Heart right ventricle (tissue), 16 donors: Measurements from ENCODE around the gene AGPS. TPM values are rescaled to one million over a fixed set of nuclear protein-coding genes. Genes with fewer than 3 reads are reported as not detected.

Source experiments
- ATAC-seq, 8 donors: fragments of 200-7000 bp; cut with Tn5 transposase; one replicate each; pipeline ENCODE4 v1.9.1; 2020; ENCODE audit warnings: mild to moderate bottlenecking in 8 of 8, moderate library complexity in 8 of 8, moderate number of reproducible peaks in 1 of 8
- DNase-seq, 2 donors: peaks; one replicate each; pipeline ENCODE4 v3.0.0-alpha.2; 2020
- H3K27ac ChIP-seq, 10 donors: fragments of 200-600 bp; sonication (generic) in 2 of 10; one replicate each; pipeline versions ENCODE4 v1.5.0 to v1.8.0; 2020 to 2022; ENCODE audit warnings: mild to moderate bottlenecking in 3 of 10
- H3K27me3 ChIP-seq, 7 donors: fragments of 200-600 bp; one replicate each; pipeline ENCODE4 v1.8.0; 2021 to 2022; ENCODE audit warnings: mild to moderate bottlenecking in 2 of 7
- H3K36me3 ChIP-seq, 9 donors: fragments of 200-600 bp; sonication (generic) in 1 of 9; one replicate each; pipeline versions ENCODE4 v1.5.0 to v1.8.0; 2020 to 2022; ENCODE audit warnings: mild to moderate bottlenecking in 2 of 9
- H3K4me1 ChIP-seq, 9 donors: fragments of 200-600 bp; sonication (generic) in 1 of 9; one replicate each; pipeline versions ENCODE4 v1.5.0 to v1.8.0; 2020 to 2022; ENCODE audit warnings: mild to moderate bottlenecking in 4 of 9
- H3K4me3 ChIP-seq, 10 donors: fragments of 200-600 bp; sonication (generic) in 2 of 10; one replicate each; pipeline versions ENCODE4 v1.5.0 to v1.8.0; 2020 to 2022; ENCODE audit warnings: mild to moderate bottlenecking in 7 of 10, moderate library complexity in 2 of 10
- H3K9me3 ChIP-seq, 11 donors: fragments of 200-600 bp in 10 of 11; sonication (generic) in 2 of 11; one replicate each; pipeline versions ENCODE4 v1.5.0 to v1.8.0; 2013 to 2022; ENCODE audit warnings: mild to moderate bottlenecking in 2 of 11, control low read depth in 1 of 11, moderate library complexity in 1 of 11
- CTCF ChIP-seq, 9 donors: fragments of 200-600 bp; sonication (generic) in 2 of 9; IDR thresholded peaks; one replicate each; pipeline versions ENCODE4 v1.5.0 to v1.8.0; 2021 to 2022; ENCODE audit warnings: antibody characterized with exemption in 9 of 9, mild to moderate bottlenecking in 5 of 9, moderate library complexity in 1 of 9
- WGBS, 2 donors: extraction: QIAGEN DNeasy Blood & Tissue Kit; methylation state at CpG; one replicate each; pipeline ENCODE4 v1.1.7; 2013; ENCODE audit warnings: inconsistent platforms in 1 of 2; 5-methylcytosine and 5-hydroxymethylcytosine counted together
- intact Hi-C, 10 donors: fragments of 100-400 bp; cut with DNase I; formaldehyde crosslinking; loops; one replicate each; pipeline versions ENCODE4 v1.11.1 to v1.14.2; 2022
- polyA plus RNA-seq, 2 donors: library from polyadenylated mRNA; stranded (reverse); fragments of 200-250 nt; gene quantifications; one replicate each; pipeline ENCODE4 v1.2.3, GENCODE V29; 2013
- total RNA-seq, 10 donors: library from RNA; stranded (reverse); fragmentation: NEBNext Ultra II Directional in 3 of 10; extraction: Animal tissue kit (Norgen Biotek cat#: 25700) in 3 of 10; gene quantifications; one replicate each; pipeline versions ENCODE4 v1.2.1 to v1.2.4, GENCODE V29; 2021 to 2023
- donor health status: Arrhythmogenic right ventricular cardiomyopathy.
- donor health status: ischemic (EF 13 %, LVEDD 7.1; RV severe dilation, severe dysfunction).
- donor health status: healthy with polysubstance abuse.
- donor health status: DM: no; HTN: yes; CAD: no.
- donor health status: DM: no; HTN: no; CAD: no.
- donor health status: ischemic (EF 25% LVEDD 6.9; RV normal size, moderate dysfunction).
- donor health status: ischemic (EF 25% LVEDD 5.7; RV mildly dilated, moderate dysfunction).
- donor health status: healthy.
- donor health status: DM: yes; HTN: yes; CAD: no.
- donor health status: Ischemic cardiomyopathy.
- donor health status: ischemic (EF 35%, LVEDD 5.7; RV mildly dilated, moderate dysfunction).
- donor health status: nonischemic (EF 11% LVEDD 7.7; RV severe dilation, severe dysfunction).
- donor health status: DM: yes; HTN: yes; CAD: no.
- donor health status: PGD.
- donor health status: ischemic (EF 29% LVEDD 5.4; RV normal size, mild dysfunction).
- donor health status: nonischemic (EF 23%, LVEDD 6.1; RV moderate dilation, normal function).

Gene AGPS
- total and polyA plus RNA-seq, 12 donors = 4.6 to 32.0 (median 28.4) TPM

- ATAC-seq = no peak
- no peak for TF ChIP-seq CTCF (IDR thresholded peaks at IDR 0.05)
- H3K9me3 ChIP-seq = no peaks in the 10 kb centered on the region
- no peaks in the 10 kb centered on the region for H3K27me3 ChIP-seq
- H3K4me1 ChIP-seq = no peaks in the 10 kb centered on the region
- H3K4me3 ChIP-seq = no peak overlapping the region
- H3K27ac ChIP-seq = no peak overlapping the region
- intact Hi-C loops = no loop called here
- H3K36me3 ChIP-seq = peaks cover 0 to 41% (median 0%) of the 10 kb centered on the region in 9 donors
- no peak for DNase-seq
These were observed 135.9 kb downstream of the AGPS start for GRCh38 chr2:177528351-177528933.

GRCh38 chr2:177529166-177529565 lies 136.6 kb downstream of the AGPS start:
- DNase-seq (no peak), ATAC-seq (no peak)
- TF ChIP-seq CTCF (IDR thresholded peaks at IDR 0.05) = no peak
- H3K9me3 ChIP-seq = no peaks in the 10 kb centered on the region
- intact Hi-C loops = no loop called here
- WGBS, 2 donors = 94 to 97% methylated on average over 3 of the region's 3 CpGs
- H3K27ac ChIP-seq = no peak overlapping the region
- H3K4me1 ChIP-seq = no peaks in the 10 kb centered on the region
- no peaks in the 10 kb centered on the region for H3K27me3 ChIP-seq
- H3K36me3 ChIP-seq = peaks cover 0 to 34% (median 0%) of the 10 kb centered on the region in 9 donors
- no peak overlapping the region for H3K4me3 ChIP-seq

- ATAC-seq = no peak
- peaks cover 0 to 21% (median 0%) of the 10 kb centered on the region in 9 donors for H3K36me3 ChIP-seq
- no peaks in the 10 kb centered on the region for H3K4me1 ChIP-seq
- intact Hi-C loops = no loop called here
- no peak for DNase-seq
- H3K9me3 ChIP-seq = no peaks in the 10 kb centered on the region
- no peak overlapping the region for H3K27ac ChIP-seq
- TF ChIP-seq CTCF (IDR thresholded peaks at IDR 0.05) = no peak
- no peak overlapping the region for H3K4me3 ChIP-seq
- no peaks in the 10 kb centered on the region for H3K27me3 ChIP-seq
These were observed 138.0 kb downstream of the AGPS start for GRCh38 chr2:177530561-177530960.

- no peak overlapping the region for H3K27ac ChIP-seq
- 97% methylated on average over 5 of the region's 5 CpGs for WGBS, 2 donors
- intact Hi-C loops = no loop called here
- H3K4me3 ChIP-seq = no peak overlapping the region
- no peaks in the 10 kb centered on the region for H3K27me3 ChIP-seq
- TF ChIP-seq CTCF (IDR thresholded peaks at IDR 0.05) = no peak
- no peaks in the 10 kb centered on the region for H3K9me3 ChIP-seq
- no peaks in the 10 kb centered on the region for H3K4me1 ChIP-seq
- ATAC-seq = no peak
- no peak for DNase-seq
- H3K36me3 ChIP-seq = peaks cover 0 to 10% (median 0%) of the 10 kb centered on the region in 9 donors
These were observed 139.1 kb downstream of the AGPS start for GRCh38 chr2:177531706-177532105.
